ENCODE results near the gene GPC3. TPM values are rescaled to one million over a fixed set of nuclear protein-coding genes. Genes with fewer than 3 reads are reported as not detected.

The GPC3 gene
- total RNA-seq, 1 experiment from 2014 or later = 32.4 TPM

DNA sequence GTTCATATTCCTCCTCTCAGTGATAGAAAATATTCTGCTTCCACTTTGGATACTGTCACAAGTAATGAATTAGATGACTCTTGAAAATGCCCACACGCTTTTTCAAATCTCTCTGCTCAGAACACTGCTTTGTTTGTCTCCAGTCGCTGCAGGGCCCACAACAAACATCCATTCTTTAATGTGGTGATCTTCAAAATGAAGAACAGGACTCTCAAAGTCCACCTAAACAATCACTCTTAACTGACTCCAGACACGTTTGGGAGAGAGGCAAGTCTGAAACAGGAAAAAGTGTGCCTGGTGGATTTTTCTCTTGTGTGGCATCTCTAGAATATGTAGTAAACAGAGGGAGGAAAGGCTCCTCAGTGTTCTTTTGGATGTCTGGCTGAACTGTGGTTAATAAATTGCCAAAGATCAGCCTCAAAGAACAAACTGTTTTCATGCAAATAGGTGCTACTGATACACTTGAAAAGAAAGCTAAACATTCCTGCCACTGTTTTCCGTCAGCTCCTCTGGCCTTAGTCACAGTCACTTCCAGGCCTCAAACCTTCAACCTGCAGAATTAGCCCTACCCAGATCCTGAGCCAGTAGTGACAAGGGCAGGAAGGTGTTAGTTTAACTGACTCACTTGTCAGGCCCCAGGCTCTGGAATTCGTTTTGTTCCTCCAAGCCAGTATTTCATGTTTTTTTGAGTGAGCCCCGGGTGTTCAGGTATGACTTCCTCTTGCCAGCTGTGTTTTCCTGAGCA, 310.5 kb downstream of the GPC3 start (continued):
- no peak for TF ChIP-seq SP1 (CRISPR knock-in tag; conservative IDR thresholded peaks at IDR 0.05)
- TF ChIP-seq SOX15 (CRISPR knock-in tag; IDR thresholded peaks at IDR 0.05) = no peak

DNA sequence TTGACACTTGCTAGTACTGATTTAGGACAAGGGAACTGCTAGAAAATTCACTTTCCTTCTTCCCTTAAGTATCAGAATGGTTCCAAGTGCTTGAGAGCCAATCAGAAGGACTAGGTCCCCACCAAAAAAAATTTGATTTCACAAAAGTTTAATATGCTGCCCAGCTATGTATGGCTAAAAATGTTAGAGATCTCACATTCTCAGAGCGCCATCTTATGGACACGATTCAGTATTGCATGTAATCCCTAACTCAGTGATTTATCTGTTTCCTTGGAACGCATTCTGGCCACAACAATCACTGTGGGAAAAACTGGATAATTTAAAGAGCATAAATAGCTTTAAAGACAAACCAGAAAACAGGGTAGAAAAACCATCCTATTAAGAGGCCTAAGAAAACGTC, 315.0 kb downstream of the GPC3 start:
- Mint-ChIP-seq H3K27ac (no peak overlapping the region), H3K4me3 (no peak overlapping the region), H3K27me3 (ENCODE audit: low read depth) (no peaks in the 10 kb centered on the region), H3K4me1 (peaks cover 57% of the 10 kb centered on the region), H3K9me3 (no peaks in the 10 kb centered on the region), H3K36me3 (no peaks in the 10 kb centered on the region)
- DNase-seq (ENCODE audit: low spot score) = no peak
- POLR2A ChIA-PET = no interaction called here
- ATAC-seq = no peak; the same call in 1 of the 2 replicates
- TF ChIP-seq CTCF (IDR thresholded peaks at IDR 0.05) = peak; percentile 36; the same call in 1 of the 2 replicates
- TF ChIP-seq, protein P1, sequence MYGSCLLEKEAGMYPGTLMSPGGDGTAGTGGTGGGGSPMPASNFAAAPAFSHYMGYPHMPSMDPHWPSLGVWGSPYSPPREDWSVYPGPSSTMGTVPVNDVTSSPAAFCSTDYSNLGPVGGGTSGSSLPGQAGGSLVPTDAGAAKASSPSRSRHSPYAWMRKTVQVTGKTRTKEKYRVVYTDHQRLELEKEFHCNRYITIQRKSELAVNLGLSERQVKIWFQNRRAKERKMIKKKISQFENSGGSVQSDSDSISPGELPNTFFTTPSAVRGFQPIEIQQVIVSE (CRISPR knock-in tag; IDR thresholded peaks at IDR 0.05; ENCODE audit: borderline replicate concordance) = no peak
- CTCF ChIA-PET = interaction anchor here (0.6 to 1.3 kb wide), 12 partner anchors 11 to 665 kb away, joined by 3 to 10 read pairs (median 4); partner anchors contain the start of gene GPC4

- no peak for TF ChIP-seq HMGA2 (CRISPR knock-in tag; IDR thresholded peaks at IDR 0.05)
- TF ChIP-seq E2F1 (CRISPR knock-in tag; IDR thresholded peaks at IDR 0.05) = no peak
- no peak for TF ChIP-seq HMGXB4 (CRISPR knock-in tag; IDR thresholded peaks at IDR 0.05)
- TF ChIP-seq NR1H2 (CRISPR knock-in tag; IDR thresholded peaks at IDR 0.05) = no peak
- no peak for TF ChIP-seq CREM (CRISPR knock-in tag; IDR thresholded peaks at IDR 0.05)
- TF ChIP-seq ZSCAN18 (CRISPR knock-in tag; IDR thresholded peaks at IDR 0.05) = no peak
- Mint-ChIP-seq H3K4me1 (peaks cover 45% of the 10 kb centered on the region), H3K4me3 (no peak overlapping the region), H3K27ac (no peak overlapping the region), H3K9me3 (no peaks in the 10 kb centered on the region), H3K27me3 (ENCODE audit: low read depth) (no peaks in the 10 kb centered on the region), H3K36me3 (no peaks in the 10 kb centered on the region)
- ChIA-PET POLR2A (no interaction called here), CTCF (interaction anchor here (0.6 to 1.5 kb wide), 2 partner anchors 20 to 421 kb away, joined by 3 to 8 read pairs; no protein-coding TSS in a partner anchor)
- ATAC-seq = no peak
- DNase-seq (ENCODE audit: low spot score) = no peak
Measured at GRCh38 chrX:133669214-133669613, 316.2 kb downstream of the GPC3 start.

DNA sequence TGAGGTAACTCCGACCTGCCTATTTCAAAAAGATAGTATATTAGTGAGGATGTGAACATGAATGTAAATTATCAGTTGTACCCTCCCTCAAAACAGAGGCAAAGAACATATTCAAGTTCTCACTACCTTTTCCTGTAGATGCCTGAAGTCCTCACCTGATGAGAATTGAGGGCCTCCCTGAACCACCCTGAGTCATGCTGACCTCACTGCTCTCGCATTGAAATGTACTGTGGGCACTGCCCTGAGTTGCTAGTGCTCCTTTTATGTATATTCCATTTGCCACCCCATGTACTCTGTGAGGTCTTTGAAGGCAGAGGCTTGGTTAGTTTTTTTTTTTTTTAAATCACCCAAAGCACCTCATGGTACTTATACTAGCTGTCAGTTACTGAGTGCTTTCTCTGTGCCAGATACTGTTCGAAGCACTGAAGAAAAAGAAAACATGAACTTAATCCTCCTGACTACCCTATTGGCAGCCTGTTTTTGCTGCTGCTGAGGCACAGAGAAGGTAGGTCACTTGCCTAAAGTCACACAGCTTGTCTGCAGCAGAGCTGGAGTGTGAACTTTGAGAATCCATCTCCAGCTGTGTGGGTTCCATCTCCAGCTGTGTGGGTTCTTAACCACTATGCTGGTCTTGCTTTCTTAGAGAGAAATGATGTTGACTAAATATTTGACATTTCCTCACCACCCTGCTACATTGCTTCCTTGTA, 317.0 kb downstream of the GPC3 start:
- H3K27me3 Mint-ChIP-seq (ENCODE audit: low read depth) = no peaks in the 10 kb centered on the region
- no peak overlapping the region for H3K4me3 Mint-ChIP-seq
- no peak for ATAC-seq
- H3K36me3 Mint-ChIP-seq = no peaks in the 10 kb centered on the region
- ChIA-PET POLR2A (no interaction called here), CTCF (interaction anchor here (0.6 to 1.5 kb wide), 2 partner anchors 19 to 420 kb away, joined by 3 to 8 read pairs; no protein-coding TSS in a partner anchor)
- H3K9me3 Mint-ChIP-seq = no peaks in the 10 kb centered on the region
- DNase-seq (ENCODE audit: low spot score) = no peak
- no peak overlapping the region for H3K27ac Mint-ChIP-seq
- H3K4me1 Mint-ChIP-seq = peaks cover 42% of the 10 kb centered on the region
- TF ChIP-seq, protein P2, sequence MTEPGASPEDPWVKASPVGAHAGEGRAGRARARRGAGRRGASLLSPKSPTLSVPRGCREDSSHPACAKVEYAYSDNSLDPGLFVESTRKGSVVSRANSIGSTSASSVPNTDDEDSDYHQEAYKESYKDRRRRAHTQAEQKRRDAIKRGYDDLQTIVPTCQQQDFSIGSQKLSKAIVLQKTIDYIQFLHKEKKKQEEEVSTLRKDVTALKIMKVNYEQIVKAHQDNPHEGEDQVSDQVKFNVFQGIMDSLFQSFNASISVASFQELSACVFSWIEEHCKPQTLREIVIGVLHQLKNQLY (CRISPR knock-in tag; IDR thresholded peaks at IDR 0.05) = no peak
- TF ChIP-seq ZNF263 (CRISPR knock-in tag; IDR thresholded peaks at IDR 0.05; ENCODE audit: low read depth) (no peak), ZNF425 (CRISPR knock-in tag; conservative IDR thresholded peaks at IDR 0.05) (no peak), SOX15 (CRISPR knock-in tag; IDR thresholded peaks at IDR 0.05) (no peak), RORB (CRISPR knock-in tag; IDR thresholded peaks at IDR 0.05) (no peak), ZNF423 (CRISPR knock-in tag; IDR thresholded peaks at IDR 0.05) (no peak), RELA (CRISPR knock-in tag; IDR thresholded peaks at IDR 0.05; ENCODE audit: borderline replicate concordance) (no peak)
- TF ChIP-seq, protein P3, sequence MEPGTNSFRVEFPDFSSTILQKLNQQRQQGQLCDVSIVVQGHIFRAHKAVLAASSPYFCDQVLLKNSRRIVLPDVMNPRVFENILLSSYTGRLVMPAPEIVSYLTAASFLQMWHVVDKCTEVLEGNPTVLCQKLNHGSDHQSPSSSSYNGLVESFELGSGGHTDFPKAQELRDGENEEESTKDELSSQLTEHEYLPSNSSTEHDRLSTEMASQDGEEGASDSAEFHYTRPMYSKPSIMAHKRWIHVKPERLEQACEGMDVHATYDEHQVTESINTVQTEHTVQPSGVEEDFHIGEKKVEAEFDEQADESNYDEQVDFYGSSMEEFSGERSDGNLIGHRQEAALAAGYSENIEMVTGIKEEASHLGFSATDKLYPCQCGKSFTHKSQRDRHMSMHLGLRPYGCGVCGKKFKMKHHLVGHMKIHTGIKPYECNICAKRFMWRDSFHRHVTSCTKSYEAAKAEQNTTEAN (CRISPR knock-in tag; IDR thresholded peaks at IDR 0.05) = no peak
